Sigmoid colon (tissue), 7 donors: ENCODE data around the gene MGST2. TPM values are rescaled to one million over a fixed set of nuclear protein-coding genes. Genes with fewer than 3 reads are reported as not detected.

Experiments used
- DNase-seq: peaks from one replicate; pipeline ENCODE4 v3.0.0-alpha.2; 2019
- H3K27ac ChIP-seq, 4 donors: fragments of 200-600 bp; sonication (generic); one replicate each; pipeline ENCODE4 v1.5.1; 2016 to 2019; ENCODE audit warnings: mild to moderate bottlenecking in 1 of 4
- H3K27me3 ChIP-seq, 3 donors: fragments of 200-600 bp; sonication (generic); one replicate each; pipeline ENCODE4 v1.5.1; 2019; ENCODE audit warnings: mild to moderate bottlenecking in 1 of 3
- H3K36me3 ChIP-seq, 4 donors: fragments of 200-600 bp; sonication (generic); one replicate each; pipeline ENCODE4 v1.5.1; 2016 to 2019
- H3K4me1 ChIP-seq, 4 donors: fragments of 200-600 bp; sonication (generic); one replicate each; pipeline ENCODE4 v1.5.1; 2017 to 2019
- H3K4me3 ChIP-seq, 4 donors: fragments of 200-600 bp; sonication (generic); one replicate each; pipeline ENCODE4 v1.5.1; 2017 to 2019; ENCODE audit warnings: mild to moderate bottlenecking in 2 of 4, moderate library complexity in 1 of 4
- H3K9me3 ChIP-seq, 4 donors: fragments of 200-600 bp in 3 of 4; sonication (generic) in 3 of 4; one replicate each; pipeline versions ENCODE4 v1.5.1 to v1.6.1; 2013 to 2019
- CTCF ChIP-seq, 4 experiments: fragments of 450-650 bp in 3 of 4; fragments of 200-600 bp in 1 of 4; IDR thresholded peaks; one replicate each; pipeline ENCODE4 v1.5.1; 2016 to 2019; ENCODE audit warnings: antibody characterized with exemption in 4 of 4, mild to moderate bottlenecking in 3 of 4, moderate library complexity in 2 of 4
- EP300 ChIP-seq, 4 donors: sonication (generic); formaldehyde crosslinking; IDR thresholded peaks; one replicate each; pipeline ENCODE4 v1.6.1; 2017; ENCODE audit warnings: antibody characterized with exemption in 4 of 4
- POLR2A ChIP-seq, 2 donors: fragments of 450-650 bp; IDR thresholded peaks; one replicate each; pipeline ENCODE4 v1.6.1; 2016; ENCODE audit warnings: antibody characterized with exemption in 2 of 2, mild to moderate bottlenecking in 2 of 2, moderate library complexity in 2 of 2
- POLR2AphosphoS5 ChIP-seq, 4 donors: sonication (generic); formaldehyde crosslinking; IDR thresholded peaks; one replicate each; pipeline ENCODE4 v1.6.1; 2017; ENCODE audit warnings: antibody characterized with exemption in 4 of 4
- WGBS, 2 donors: extraction: QIAGEN DNeasy Blood & Tissue Kit; methylation state at CpG; one replicate each; pipeline ENCODE4 v1.1.7; 2013; 5-methylcytosine and 5-hydroxymethylcytosine counted together
- intact Hi-C: fragments of 100-400 bp; cut with DNase I; formaldehyde crosslinking; loops from one replicate; pipeline ENCODE4 v1.15.1; 2023
- polyA plus RNA-seq, 3 donors: library from polyadenylated mRNA; stranded (reverse); fragments of 200-250 nt; gene quantifications; one replicate each; pipeline ENCODE4 v1.2.3, GENCODE V29; 2013
- total RNA-seq, 4 donors: library from RNA; depleted of rRNA; stranded (reverse); fragments of >200 nt; gene quantifications; one replicate each; pipeline ENCODE4 v1.1.0, GENCODE V29; 2016
- donor health status: healthy with polysubstance abuse.
- donor health status: Bipolar disorder and iron deficiency.
- donor health status: healthy.

MGST2 gene
- total and polyA plus RNA-seq, 7 donors, result 30.8 to 143 (median 48.2) TPM

GRCh38 chr4:139743027-139743426 lies 77.4 kb downstream of the MGST2 start:
- Histone ChIP-seq H3K9me3 (no peaks in the 10 kb centered on the region), H3K4me3 (no peak overlapping the region), H3K4me1 (peaks cover 0 to 21% (median 16%) of the 10 kb centered on the region in 4 donors), H3K36me3 (no peaks in the 10 kb centered on the region), H3K27ac (no peak overlapping the region), H3K27me3 (no peaks in the 10 kb centered on the region)
- TF ChIP-seq POLR2A (IDR thresholded peaks at IDR 0.05) (no peak), POLR2AphosphoS5 (IDR thresholded peaks at IDR 0.05) (no peak), CTCF (IDR thresholded peaks at IDR 0.05) (no peak), EP300 (IDR thresholded peaks at IDR 0.05) (no peak)
- intact Hi-C loops, result no loop called here
- no peak for DNase-seq
- 64 to 67% methylated on average over 5 of the region's 5 CpGs for WGBS, 2 donors

GRCh38 chr4:139744232-139744631 lies 78.6 kb downstream of the MGST2 start:
- no peaks in the 10 kb centered on the region for H3K9me3 ChIP-seq
- intact Hi-C loops, result no loop called here
- no peak for TF ChIP-seq POLR2AphosphoS5 (IDR thresholded peaks at IDR 0.05)
- no peak for TF ChIP-seq EP300 (IDR thresholded peaks at IDR 0.05)
- TF ChIP-seq CTCF (IDR thresholded peaks at IDR 0.05), result no peak
- no peak for TF ChIP-seq POLR2A (IDR thresholded peaks at IDR 0.05)
- H3K4me3 ChIP-seq, result no peak overlapping the region
- H3K4me1 ChIP-seq, result peaks cover 0 to 17% (median 16%) of the 10 kb centered on the region in 4 donors
- H3K27me3 ChIP-seq, result no peaks in the 10 kb centered on the region
- no peak overlapping the region for H3K27ac ChIP-seq
- no peak for DNase-seq
- H3K36me3 ChIP-seq, result no peaks in the 10 kb centered on the region
- 91 to 93% methylated on average over 1 of the region's 1 CpG for WGBS, 2 donors

- 93 to 98% methylated on average over 6 of the region's 6 CpGs for WGBS, 2 donors
Measured at GRCh38 chr4:139745111-139745639, 79.6 kb downstream of the MGST2 start.

GRCh38 chr4:139746431-139747171 lies 81.0 kb downstream of the MGST2 start:
- no peaks in the 10 kb centered on the region for H3K9me3 ChIP-seq
- no peak for TF ChIP-seq POLR2AphosphoS5 (IDR thresholded peaks at IDR 0.05)
- no peak for TF ChIP-seq CTCF (IDR thresholded peaks at IDR 0.05)
- TF ChIP-seq EP300 (IDR thresholded peaks at IDR 0.05), result no peak
- TF ChIP-seq POLR2A (IDR thresholded peaks at IDR 0.05), result no peak
- H3K36me3 ChIP-seq, result no peaks in the 10 kb centered on the region
- DNase-seq, result no peak
- 87 to 91% methylated on average over 12 of the region's 12 CpGs for WGBS, 2 donors
- no peaks in the 10 kb centered on the region for H3K4me1 ChIP-seq
- no peak overlapping the region for H3K27ac ChIP-seq
- H3K4me3 ChIP-seq, result no peak overlapping the region
- H3K27me3 ChIP-seq, result no peaks in the 10 kb centered on the region
- intact Hi-C loops, result no loop called here

More at GRCh38 chr4:139745111-139745639, 79.6 kb downstream of the MGST2 start:
- TF ChIP-seq POLR2A (IDR thresholded peaks at IDR 0.05) (no peak), EP300 (IDR thresholded peaks at IDR 0.05) (no peak), POLR2AphosphoS5 (IDR thresholded peaks at IDR 0.05) (no peak)
- Histone ChIP-seq H3K9me3 (no peaks in the 10 kb centered on the region), H3K4me1 (peaks cover 0 to 12% (median 11%) of the 10 kb centered on the region in 4 donors), H3K27me3 (no peaks in the 10 kb centered on the region), H3K36me3 (no peaks in the 10 kb centered on the region), H3K4me3 (no peak overlapping the region), H3K27ac (no peak overlapping the region)
- intact Hi-C loops, result no loop called here
- DNase-seq, result no peak

GRCh38 chr4:139749338-139749737 lies 83.7 kb downstream of the MGST2 start:
- no peaks in the 10 kb centered on the region for H3K36me3 ChIP-seq
- intact Hi-C loops, result no loop called here
- no peak overlapping the region for H3K4me3 ChIP-seq
- TF ChIP-seq EP300 (IDR thresholded peaks at IDR 0.05), result no peak
- TF ChIP-seq POLR2AphosphoS5 (IDR thresholded peaks at IDR 0.05), result no peak
- TF ChIP-seq POLR2A (IDR thresholded peaks at IDR 0.05), result no peak
- TF ChIP-seq CTCF (IDR thresholded peaks at IDR 0.05), result no peak
- H3K27ac ChIP-seq, result no peak overlapping the region
- no peaks in the 10 kb centered on the region for H3K4me1 ChIP-seq
- no peaks in the 10 kb centered on the region for H3K9me3 ChIP-seq
- 57 to 82% methylated on average over 6 of the region's 6 CpGs for WGBS, 2 donors
- no peaks in the 10 kb centered on the region for H3K27me3 ChIP-seq
- DNase-seq, result no peak
